Measurements from ENCODE around the gene THAP9.
"Not testable (repeated sequence)": the region's sequence is repeated elsewhere in the genome, so short reads cannot be mapped to it uniquely, and the experiment has no call there.

Gene THAP9

DNA sequence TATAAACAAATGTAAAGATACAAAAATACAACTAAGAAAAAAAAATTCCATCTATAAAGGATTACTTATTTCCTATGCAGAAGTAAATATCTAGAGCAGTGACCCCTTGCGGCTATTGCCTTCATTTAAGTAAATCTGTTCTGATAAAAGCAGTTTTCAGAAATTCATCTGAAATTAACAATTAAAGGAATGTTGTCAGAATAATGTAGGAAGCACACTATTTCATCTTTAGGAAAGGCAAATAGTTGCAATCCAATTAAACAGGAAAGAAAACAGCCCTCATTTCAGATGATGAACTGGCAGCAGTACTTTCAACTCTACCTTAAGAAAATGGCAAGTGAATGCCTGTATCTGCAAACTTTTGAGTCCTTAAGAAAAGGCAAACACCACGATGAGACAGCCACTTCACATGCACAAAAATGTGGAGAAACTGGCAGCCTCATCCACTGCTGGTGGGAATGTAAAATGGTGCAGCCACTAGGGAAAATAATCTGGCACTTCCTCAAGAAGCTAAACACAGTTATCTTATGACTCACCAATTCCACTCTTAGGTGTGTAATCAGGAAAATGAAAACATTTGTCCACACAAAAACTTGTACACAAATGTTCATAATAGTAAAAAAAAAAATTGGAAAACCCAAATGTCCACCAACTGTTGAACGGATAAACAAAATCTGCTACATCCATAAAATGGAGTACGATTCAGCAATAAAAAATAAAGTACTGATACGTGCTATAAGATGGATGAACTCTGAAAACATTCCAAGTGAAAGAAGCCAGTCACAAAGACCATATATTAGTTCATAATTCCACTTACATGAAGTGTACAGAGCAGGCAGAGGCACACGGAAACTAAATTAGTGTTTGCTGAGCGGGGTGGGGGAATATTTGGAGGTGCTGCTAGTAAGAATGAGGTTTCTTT is 2.0 kb upstream of the THAP9 start:
- DNase-seq: no peak

DNA sequence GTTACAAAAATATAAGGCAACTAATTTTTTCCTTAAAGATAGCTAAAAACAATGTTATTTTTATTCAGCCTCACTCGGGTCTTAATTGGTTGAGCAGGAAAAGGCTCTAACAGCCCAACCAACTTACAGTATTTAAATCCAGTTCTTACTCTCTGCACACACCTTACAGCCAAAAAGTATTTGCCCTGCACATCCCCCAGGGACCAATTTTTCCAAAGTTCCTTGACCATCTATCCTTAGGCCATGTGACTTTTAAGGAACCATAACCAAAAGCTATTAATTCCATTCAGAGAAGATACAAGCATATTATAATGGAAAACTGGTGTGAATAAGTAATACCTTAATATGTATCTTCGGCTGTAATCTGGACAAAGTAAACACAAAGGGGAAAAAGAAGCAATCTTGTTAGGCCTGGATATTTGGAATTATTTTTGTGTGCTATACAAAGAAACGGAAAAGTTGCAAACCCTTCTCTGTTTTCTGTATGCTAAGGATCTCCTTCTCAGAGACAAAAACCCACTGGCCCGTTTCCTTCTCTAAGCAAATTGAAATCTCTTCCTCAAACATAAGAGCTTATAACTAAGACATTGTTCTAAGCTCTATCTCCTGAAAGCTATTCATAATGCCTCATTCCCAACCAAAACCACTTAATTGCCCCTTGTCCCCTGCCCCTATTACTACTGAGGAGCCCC is 1.0 kb upstream of the THAP9 start:
- DNase-seq: no peak

DNA sequence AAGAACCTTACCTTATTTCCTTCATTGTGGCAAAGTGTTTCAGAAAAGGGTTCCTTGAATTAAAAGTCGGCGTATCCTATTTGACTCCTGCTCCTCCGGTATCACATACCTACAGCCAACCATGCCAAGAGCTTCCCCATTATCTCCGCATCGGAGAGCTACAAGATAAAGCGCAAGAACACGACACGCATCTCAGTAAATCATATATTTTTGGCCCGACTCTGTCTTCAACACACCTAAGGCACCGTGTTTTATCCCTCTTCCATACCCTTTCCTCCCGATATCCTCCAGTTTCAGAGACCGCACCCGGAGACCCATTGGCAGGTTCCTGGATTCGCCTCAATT is 497 bp upstream of the THAP9 start:
- peak; percentile 34 for DNase-seq

DNA sequence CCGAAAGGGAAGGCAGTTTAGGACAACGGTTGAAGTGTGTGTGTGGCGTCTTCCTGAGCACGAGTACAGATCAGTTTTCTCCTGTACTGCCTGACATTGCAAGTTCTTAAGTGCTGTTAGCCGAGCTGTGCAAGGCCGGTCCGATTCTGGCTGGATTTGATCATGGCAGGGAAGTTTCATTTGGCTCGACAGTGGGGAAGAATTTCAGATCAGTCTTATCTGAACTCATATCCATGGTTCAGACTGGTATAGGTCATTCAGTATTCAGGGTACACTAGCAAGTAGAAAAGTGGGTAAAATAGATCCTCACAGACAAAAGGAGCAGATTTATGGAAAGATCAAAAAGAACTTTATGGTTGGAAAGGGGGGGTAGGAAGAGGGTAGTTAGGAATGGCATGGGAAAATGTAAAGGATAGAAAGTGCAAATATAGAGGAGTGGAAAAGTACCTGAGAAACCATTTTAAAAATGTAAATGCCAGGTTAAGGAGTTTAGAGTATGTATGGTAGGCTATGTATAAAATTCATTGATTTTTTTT is 716 bp downstream of the THAP9 start:
- no peak for DNase-seq

DNA sequence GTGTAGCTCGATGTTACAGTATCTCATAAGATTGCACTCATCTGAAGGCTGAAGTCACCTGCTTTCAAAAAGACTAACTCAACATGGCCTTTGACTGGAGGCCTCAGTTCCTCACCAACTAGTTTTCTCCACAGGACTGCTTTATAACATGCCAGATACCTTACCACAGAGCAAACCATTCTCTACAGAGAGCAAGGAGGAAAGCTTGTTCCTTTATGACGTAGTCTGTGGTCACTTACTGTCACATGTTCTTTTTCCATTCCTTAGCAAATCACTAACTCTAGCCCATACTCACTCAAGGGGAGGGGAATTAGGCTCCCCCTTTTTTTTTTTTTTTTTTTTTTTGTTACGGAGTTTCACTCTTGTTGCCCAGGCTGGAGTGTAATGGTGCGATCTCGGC is 3.2 kb downstream of the THAP9 start:
- DNase-seq: no peak

DNA sequence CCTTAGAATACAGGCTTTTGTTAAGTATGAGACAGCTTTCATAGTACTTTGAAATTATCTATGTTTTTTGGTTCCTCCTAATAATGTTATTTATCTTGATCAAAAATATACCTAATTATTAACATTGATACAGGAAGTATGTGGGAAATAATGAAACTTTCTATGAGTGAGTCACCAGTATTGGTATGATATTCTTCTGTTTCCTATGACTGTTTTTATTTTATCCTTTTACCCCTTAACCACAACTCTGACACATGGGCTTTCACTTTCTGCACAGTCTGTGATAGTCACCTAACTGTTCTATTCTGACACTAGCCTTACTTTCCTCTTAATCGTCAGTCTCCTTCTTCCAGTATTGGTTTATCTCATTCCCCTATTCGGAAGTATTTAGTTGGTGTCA is 4.7 kb downstream of the THAP9 start:
- DNase-seq: no peak

DNA sequence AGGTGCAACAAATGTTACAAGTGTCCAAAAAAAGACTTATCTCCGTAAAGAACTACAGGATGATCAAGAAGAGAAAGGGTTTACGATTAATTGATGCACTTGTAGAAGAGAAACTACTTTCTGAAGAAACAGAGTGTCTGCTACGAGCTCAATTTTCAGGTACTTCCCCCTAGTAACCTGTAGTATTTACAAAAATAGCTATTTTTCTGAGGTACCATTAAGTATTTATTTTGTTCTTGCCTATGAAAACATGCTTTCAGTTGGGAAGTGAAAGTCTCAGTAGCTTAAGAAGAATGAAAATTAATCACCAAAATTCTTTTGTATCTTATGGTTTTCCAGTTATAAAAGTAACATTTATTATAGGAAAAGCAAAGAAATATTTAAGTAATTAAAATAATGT is 5.9 kb downstream of the THAP9 start:
- no peak for DNase-seq

DNA sequence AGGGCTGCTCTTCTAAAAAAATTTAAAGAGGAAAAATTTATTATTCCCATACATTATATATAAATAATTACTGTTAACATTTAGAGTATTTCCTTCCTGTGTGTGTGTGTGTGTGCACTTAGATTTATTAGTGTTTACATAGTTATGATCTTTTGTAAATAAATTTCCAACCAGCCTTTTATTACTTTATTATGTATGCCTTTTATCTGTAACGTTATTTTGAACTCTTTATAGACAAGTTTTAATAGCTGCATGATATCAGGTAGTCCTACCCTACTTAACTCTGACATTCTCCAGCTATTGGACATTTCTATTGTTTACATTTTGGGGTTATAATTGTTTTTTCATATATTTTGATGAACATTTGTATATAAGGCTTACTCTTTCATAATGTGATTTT is 8.8 kb downstream of the THAP9 start:
- DNase-seq: no peak

DNA sequence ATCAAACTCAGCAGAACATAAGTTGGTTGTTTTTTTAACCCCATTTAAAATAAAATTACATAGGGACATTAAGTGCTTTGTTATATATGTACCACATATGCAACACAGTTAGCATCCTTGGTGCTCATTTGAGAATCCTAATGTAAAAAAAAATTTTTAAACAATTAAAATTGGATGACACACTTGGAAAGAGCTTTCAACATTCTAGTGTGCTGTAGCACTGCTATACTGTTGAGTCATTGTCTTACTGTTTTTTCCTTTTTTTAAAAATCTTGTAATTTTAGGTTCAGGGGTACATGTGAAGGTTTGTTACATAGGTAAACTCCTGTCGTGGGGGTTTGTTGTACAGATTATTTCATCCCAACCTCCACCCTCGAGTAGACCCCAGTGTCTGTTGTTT is 12.8 kb downstream of the THAP9 start:
- DNase-seq: no peak

DNA sequence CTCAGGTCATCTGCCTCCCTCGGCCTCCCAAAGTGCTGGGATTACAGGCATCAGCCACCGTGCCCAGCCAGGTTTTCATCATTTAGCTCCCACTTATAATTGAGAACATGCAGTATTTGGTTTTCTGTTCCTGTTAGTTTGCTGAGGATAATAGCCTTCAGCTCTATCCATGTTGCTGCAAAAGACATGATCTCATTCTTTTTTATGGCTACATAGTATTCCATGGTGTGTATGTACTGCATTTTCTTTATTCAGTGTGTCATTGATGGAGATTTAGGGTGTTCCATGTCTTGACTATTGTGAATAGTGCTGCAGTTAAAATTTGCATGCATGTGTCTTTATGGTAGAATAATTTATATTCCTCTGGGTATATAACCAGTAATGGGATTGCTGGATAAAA is 13.4 kb downstream of the THAP9 start:
- DNase-seq: not testable (repeated sequence)

DNA sequence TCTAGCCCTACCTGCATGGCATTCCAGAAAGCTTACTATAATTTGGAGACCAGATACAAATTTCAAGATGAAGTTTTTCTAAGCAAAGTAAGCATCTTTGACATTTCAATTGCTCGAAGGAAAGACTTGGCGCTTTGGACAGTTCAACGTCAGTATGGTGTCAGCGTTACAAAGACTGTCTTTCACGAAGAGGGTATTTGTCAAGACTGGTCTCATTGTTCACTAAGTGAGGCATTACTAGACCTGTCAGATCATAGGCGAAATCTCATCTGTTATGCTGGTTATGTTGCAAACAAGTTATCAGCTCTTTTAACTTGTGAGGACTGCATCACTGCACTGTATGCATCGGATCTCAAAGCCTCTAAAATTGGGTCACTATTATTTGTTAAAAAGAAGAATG is 17.6 kb downstream of the THAP9 start:
- DNase-seq: no peak

DNA sequence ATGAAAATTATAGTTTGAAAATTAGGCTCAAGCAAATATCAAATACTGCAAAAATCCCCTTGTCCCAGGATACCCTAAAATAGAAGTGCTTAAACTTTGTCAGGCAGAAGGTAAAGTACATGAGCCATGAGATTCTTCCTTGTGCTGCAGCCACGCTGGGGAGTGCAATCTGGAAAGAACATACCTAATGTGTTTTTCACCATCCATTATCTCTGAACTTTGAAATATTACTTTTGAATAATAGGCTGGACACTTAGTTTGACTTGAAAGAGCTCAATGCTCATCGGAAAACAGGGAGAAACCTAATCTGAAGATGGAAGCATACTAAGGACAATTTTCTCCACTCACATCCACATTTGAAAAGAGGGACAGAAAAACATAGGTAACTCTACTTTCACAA is 18.9 kb downstream of the THAP9 start:
- no peak for DNase-seq

DNA sequence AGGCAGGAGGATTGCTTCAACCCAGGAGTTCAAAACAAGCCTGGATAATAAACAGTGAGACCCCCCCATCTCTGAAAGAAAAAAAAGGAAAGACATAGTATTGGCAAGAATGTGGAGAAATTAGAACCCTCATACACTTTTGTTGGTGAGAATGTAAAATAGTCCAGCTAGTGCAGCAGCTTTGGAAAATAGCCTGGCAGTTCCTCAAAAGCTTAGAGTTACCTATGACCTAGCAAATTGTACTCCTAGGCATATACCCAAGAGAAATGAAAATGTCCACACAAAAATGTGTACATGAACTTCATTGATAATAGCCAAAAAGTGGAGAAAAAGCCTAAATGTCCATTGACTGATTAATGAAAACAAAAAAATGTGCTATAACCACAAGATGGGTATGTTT is 21.3 kb downstream of the THAP9 start:
- DNase-seq: no peak

DNA sequence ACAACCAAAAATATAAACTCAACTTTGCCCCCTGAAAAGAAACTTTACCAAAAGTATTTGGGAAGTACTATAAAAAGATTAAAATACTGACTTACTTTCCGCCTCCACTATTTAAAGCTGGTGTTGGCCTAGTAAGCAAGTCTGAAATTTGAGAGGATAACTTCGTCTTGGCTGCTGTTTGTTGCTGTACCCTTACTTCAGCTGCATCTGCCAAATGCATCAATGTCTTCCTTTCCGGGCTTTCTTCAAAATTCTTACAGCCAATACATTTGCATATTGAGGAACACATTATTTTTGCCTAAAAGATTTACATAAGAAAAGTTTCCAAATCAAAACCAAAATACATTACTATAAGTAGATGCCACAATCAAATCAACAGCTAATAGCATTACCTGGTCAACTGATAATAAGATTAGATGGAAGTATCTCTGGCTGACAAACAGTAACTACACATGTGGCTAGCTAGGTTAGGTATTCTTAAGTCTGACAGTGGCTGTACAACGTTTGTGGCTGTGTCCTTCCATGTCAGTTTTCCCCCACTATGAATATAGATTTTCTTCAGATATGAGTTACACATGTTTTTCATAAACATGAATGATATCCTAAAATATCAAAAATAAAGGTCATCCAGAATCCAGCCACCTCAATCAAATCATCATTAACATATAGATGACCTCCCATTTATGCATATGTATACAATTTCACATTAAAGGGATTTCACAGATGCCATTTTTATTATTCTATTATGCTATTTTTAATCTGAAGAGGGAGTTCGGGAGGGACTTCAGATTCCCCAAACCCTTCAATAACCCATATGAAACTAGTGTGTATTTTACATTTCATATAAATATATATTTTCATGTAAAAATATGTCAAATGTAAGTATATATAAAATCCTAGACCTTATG is 30.6 kb downstream of the THAP9 start:
- DNase-seq: no peak

DNA sequence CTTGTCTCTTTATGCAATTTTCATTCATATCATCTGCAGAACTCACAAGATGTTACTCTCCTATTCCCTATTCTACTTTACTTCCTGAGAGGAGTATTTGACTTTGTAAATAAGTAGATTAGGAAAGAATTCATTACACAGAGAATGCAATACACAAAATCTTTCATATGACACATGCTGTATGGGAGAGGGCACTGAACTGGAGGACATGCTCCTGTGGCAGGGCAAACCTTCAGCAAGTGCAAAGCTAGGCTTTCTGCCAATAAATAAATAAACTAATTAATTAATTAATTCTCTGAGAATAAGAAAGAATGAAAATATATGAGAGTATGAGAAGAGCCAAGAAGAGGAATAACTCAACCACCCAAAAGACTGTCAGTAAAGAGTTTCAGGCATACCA is 33.9 kb downstream of the THAP9 start:
- DNase-seq: no peak

DNA sequence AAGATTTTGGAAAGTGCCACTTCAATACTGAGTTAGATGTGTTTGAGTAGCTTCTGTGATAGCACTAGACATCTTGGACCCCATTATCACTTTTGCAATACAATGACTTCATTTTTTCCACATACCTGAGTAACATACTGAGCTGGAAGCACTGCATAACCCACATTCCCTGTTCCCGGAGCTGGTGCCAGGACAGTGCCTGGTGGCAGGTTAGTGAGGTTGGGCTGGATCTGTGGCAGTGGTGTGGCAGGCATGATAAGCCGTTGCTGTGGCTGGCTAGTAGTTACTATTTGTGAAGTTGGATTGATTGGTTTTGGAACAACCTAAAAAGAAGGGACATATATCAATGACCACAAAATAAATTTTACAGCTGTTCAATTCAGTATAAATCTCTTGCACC is 38.9 kb downstream of the THAP9 start:
- no peak for DNase-seq

DNA sequence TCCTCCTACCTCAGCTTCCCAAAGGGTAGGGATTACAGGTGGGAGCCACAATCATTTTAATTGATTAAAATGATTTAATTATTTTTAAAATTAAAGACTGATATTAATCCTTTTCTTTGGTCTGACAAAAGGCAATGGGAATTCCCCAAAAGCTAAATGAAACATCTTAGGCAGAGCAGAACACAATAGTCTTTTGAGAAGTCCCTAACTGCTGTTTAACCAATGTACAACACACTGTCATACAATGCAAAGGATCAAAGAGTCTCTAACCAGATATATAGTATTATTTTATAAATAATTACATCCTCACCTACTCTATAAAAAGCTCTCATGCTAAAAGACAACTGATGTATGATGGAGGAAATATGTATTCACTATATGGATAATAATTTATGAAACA is 47.0 kb downstream of the THAP9 start:
- no peak for DNase-seq

DNA sequence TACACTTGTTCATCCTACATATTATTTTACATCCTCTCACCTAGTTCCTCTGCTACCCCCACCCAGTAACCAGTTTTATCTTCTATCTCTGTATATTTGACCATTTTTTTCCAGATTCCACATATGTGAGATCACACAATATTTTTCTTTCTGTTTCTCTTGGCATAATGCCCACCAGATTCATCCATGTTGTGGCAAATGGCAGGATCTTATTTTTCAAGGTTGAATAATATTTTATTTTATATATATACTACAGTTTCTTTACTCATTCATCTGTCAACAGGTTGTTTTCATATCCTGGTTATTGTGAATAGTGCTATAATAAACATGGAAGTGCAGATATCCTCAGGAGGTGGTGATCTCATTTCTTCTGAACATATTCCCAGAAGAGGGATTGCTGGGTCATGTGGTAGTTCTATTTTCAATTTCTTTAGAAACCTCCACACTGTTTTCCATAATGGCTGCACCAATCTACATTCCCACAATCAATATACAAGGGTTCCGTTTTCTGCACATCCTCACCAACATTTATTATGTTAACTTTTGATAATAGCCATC is 48.2 kb downstream of the THAP9 start:
- DNase-seq: no peak

DNA sequence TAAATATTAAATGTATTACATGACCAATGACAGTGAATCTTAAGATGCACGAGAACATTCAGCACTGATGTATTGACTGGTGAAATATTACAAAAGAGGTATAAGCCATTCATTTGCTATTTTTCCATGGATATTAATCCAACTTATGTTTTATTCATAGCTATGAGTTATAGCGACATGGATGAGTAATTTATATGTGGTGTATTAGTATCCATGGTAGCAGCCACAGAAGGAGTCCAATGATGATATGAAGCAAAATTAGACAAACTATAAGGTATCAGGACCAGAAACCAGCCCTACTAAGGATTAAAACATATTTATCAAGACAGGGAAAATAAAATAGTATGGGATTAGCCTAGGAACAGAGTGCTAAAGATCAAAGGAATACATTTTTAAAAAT is 50.7 kb downstream of the THAP9 start:
- no peak for DNase-seq

DNA sequence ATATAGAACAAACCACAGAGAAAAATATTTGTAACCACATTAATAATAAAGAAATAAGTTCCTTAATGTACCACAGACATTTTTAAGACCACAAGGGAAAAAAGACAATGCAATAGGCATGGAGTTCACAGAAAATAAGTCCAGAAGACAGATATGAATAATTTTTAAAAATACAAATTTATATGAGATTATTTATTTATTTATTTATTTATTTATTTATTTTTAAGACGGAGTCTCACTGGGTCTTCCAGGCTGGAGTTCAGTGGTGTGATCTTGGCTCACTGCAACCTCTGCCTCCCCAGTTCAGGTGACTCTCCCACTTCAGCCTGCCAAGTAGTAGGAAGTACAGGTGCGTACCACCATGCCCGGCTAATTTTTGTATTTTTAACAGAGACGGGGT is 53.7 kb downstream of the THAP9 start:
- DNase-seq: no peak

DNA sequence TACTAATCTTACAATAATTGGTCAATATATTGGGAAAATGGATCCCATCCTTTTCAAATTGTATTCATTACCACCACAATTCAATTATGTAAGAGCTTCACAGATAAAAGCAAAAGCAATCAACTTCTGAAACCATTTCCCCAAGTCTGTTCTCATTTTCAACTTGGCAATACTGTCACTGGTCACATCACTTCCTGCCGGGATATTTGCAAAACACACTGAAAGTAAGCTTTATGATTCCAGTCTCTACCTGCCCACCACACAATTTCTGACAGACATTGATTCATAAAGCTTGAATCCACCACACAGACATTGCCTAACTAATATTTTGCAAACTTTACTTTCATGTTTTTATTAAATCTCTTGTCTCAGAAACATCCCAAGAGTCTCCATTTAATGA is 56.5 kb downstream of the THAP9 start:
- DNase-seq: no peak

DNA sequence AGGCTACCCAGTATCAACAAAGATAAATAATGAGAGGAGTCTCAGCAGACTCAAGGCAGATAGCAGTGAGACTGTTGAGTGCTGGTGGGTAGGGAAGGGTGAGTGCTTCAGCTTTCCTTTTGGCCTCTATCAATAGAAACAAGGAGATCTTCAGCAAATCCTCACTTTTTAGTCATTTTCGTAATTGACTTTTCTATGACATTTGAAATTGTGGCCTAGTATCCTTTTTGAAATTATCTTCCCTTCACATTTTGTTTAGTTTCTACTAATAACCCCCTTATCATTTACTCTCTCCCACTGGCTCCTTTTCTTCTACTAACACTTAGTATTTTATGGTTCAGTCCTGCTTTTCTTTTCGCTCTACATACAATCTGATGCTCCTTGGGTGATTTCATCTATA is 65.2 kb downstream of the THAP9 start:
- DNase-seq: no peak

DNA sequence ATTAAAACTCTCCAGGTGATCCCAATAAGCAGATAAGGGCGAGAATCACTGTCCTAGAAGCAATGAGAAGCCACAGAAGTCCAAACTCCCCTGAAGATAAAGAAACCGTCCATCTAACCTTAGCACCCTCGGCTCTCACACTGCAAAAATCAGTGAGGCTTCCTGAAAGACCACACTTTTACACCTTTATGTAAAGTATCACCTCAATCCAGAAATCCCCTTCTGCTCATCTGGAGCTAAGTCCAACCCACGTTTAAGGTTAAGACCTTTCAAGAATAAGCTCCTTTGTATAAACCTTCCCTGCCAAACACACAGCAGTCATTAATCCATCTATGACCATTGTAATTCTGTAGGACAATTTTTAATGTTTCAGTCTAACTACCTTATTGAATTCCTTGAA is 68.4 kb downstream of the THAP9 start:
- no peak for DNase-seq

Measured in NCI-H1436 (cell line).